Measurements from ENCODE around the gene TCERG1L.

The TCERG1L gene

GRCh38 chr10:131224106-131224505 lies 87.4 kb downstream of the TCERG1L start:
- Histone ChIP-seq H3K27me3 (ENCODE audit: insufficient read depth, low read depth, severe bottlenecking) (no peaks in the 10 kb centered on the region), H3K27ac (no peak overlapping the region), H3K4me3 (ENCODE audit: low read depth, low read length) (no peak overlapping the region), H3K9me3 (ENCODE audit: severe bottlenecking) (no peaks in the 10 kb centered on the region), H3K36me3 (no peaks in the 10 kb centered on the region)
- TF ChIP-seq, protein P1, sequence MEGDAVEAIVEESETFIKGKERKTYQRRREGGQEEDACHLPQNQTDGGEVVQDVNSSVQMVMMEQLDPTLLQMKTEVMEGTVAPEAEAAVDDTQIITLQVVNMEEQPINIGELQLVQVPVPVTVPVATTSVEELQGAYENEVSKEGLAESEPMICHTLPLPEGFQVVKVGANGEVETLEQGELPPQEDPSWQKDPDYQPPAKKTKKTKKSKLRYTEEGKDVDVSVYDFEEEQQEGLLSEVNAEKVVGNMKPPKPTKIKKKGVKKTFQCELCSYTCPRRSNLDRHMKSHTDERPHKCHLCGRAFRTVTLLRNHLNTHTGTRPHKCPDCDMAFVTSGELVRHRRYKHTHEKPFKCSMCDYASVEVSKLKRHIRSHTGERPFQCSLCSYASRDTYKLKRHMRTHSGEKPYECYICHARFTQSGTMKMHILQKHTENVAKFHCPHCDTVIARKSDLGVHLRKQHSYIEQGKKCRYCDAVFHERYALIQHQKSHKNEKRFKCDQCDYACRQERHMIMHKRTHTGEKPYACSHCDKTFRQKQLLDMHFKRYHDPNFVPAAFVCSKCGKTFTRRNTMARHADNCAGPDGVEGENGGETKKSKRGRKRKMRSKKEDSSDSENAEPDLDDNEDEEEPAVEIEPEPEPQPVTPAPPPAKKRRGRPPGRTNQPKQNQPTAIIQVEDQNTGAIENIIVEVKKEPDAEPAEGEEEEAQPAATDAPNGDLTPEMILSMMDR (IDR thresholded peaks at IDR 0.05; ENCODE audit: low read depth, low read length), result no peak
- no peak for DNase-seq

- no peaks in the 10 kb centered on the region for H3K27me3 ChIP-seq (ENCODE audit: insufficient read depth, low read depth, severe bottlenecking)
- no peak overlapping the region for H3K4me3 ChIP-seq (ENCODE audit: low read depth, low read length)
- no peak for DNase-seq
- TF ChIP-seq, protein P1 (IDR thresholded peaks at IDR 0.05; ENCODE audit: low read depth, low read length), result no peak
- H3K9me3 ChIP-seq (ENCODE audit: severe bottlenecking), result no peaks in the 10 kb centered on the region
- H3K36me3 ChIP-seq, result no peaks in the 10 kb centered on the region
- H3K27ac ChIP-seq, result no peak overlapping the region
Measured at GRCh38 chr10:131223422-131223821, 88.1 kb downstream of the TCERG1L start.

DNA sequence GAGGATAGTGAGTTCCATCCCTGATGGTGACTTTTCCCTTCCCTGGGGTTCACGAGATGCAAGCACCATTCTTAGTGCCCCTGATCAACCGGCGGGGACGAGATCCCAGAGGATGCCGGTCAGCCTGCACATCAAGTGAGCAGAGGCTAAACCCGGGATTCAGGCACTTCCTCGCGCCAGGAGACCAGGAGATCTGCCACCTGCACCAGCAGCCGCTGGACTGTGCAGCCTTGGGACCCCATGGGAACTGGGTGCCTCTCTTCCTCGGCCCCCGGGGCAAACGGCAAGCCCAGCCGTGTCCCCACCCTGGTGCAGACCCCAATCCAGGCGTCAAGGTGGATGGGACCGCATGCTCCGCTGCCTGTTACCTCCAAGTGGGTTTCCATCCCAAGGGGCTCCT lies 88.5 kb downstream of the TCERG1L start:
- TF ChIP-seq, protein P1 (IDR thresholded peaks at IDR 0.05; ENCODE audit: low read depth, low read length), result no peak
- no peak for DNase-seq
- Histone ChIP-seq H3K4me3 (ENCODE audit: low read depth, low read length) (no peak overlapping the region), H3K9me3 (ENCODE audit: severe bottlenecking) (no peaks in the 10 kb centered on the region), H3K27me3 (ENCODE audit: insufficient read depth, low read depth, severe bottlenecking) (no peaks in the 10 kb centered on the region), H3K27ac (no peak overlapping the region), H3K36me3 (no peaks in the 10 kb centered on the region)

- no peaks in the 10 kb centered on the region for H3K27me3 ChIP-seq (ENCODE audit: insufficient read depth, low read depth, severe bottlenecking)
Measured at GRCh38 chr10:131221632-131222277, 89.8 kb downstream of the TCERG1L start.

DNA sequence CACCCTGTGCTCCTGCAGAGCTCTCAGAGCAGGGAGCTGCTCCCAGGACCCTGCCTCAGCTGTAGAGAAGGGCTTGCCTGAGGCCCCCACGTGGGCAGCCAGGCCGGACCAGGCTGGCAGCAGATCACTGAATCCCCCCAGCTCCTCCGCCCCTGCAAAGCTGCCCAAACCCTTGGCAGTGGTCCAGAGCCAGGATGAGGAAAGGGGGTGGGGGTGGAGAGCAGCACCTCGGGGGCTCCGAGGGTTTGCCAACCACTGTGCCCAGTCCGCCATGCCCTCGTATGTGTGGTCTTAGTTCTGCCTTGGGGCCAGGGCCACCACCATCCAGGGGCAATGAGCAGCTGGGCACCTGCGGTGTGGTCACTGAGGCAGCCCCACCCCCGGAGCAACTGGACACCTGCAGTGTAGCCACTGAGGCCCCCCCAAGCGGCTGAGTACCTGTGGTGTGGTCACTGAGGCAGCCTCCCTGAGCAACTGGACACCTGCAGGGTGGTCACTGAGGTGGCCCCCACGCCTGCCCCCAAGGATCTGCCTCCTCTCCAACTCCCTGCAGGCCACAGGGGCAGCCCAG lies 90.8 kb downstream of the TCERG1L start:
- H3K36me3 ChIP-seq, result no peaks in the 10 kb centered on the region
- no peak overlapping the region for H3K4me3 ChIP-seq (ENCODE audit: low read depth, low read length)
- DNase-seq, result no peak
- H3K27me3 ChIP-seq (ENCODE audit: insufficient read depth, low read depth, severe bottlenecking), result no peaks in the 10 kb centered on the region
- H3K27ac ChIP-seq, result no peak overlapping the region
- no peaks in the 10 kb centered on the region for H3K9me3 ChIP-seq (ENCODE audit: severe bottlenecking)
- TF ChIP-seq, protein P1 (IDR thresholded peaks at IDR 0.05; ENCODE audit: low read depth, low read length), result no peak

More at GRCh38 chr10:131221632-131222277, 89.8 kb downstream of the TCERG1L start:
- TF ChIP-seq, protein P1 (IDR thresholded peaks at IDR 0.05; ENCODE audit: low read depth, low read length), result no peak
- Histone ChIP-seq H3K9me3 (ENCODE audit: severe bottlenecking) (no peaks in the 10 kb centered on the region), H3K4me3 (ENCODE audit: low read depth, low read length) (no peak overlapping the region), H3K36me3 (no peaks in the 10 kb centered on the region), H3K27ac (no peak overlapping the region)
- no peak for DNase-seq

All from WERI-Rb-1 (cell line).